Rectal smooth muscle tissue (tissue), 1 donor: Measurements from ENCODE around the gene SLC46A2.

ENCODE experiments used
- H3K27ac ChIP-seq: one replicate; pipeline ENCODE4 v1.7.0; 2013; ENCODE audit warnings: low read depth, low read length, inconsistent platforms
- H3K27me3 ChIP-seq: one replicate; pipeline ENCODE4 v1.7.0; 2013; ENCODE audit warnings: low read length; ENCODE audit not compliant: control insufficient read depth, insufficient read depth
- H3K36me3 ChIP-seq: one replicate; pipeline ENCODE4 v1.7.0; 2013; ENCODE audit warnings: low read length; ENCODE audit not compliant: control insufficient read depth, insufficient read depth
- H3K4me1 ChIP-seq: one replicate; pipeline ENCODE4 v1.7.0; 2013; ENCODE audit warnings: low read length; ENCODE audit not compliant: control insufficient read depth, insufficient read depth
- H3K4me3 ChIP-seq: one replicate; pipeline ENCODE4 v1.7.0; 2013; ENCODE audit warnings: low read length
- H3K9ac ChIP-seq: one replicate; pipeline ENCODE4 v1.7.0; 2013; ENCODE audit warnings: low read length

The SLC46A2 gene

GRCh38 chr9:112852741-112853504, 37.8 kb downstream of the SLC46A2 start:
- H3K36me3 ChIP-seq, result peaks cover 9% of the 10 kb centered on the region
- H3K27ac ChIP-seq, result no peak overlapping the region
- H3K9ac ChIP-seq, result no peak overlapping the region
- no peaks in the 10 kb centered on the region for H3K4me1 ChIP-seq
- no peaks in the 10 kb centered on the region for H3K27me3 ChIP-seq
- no peak overlapping the region for H3K4me3 ChIP-seq

DNA sequence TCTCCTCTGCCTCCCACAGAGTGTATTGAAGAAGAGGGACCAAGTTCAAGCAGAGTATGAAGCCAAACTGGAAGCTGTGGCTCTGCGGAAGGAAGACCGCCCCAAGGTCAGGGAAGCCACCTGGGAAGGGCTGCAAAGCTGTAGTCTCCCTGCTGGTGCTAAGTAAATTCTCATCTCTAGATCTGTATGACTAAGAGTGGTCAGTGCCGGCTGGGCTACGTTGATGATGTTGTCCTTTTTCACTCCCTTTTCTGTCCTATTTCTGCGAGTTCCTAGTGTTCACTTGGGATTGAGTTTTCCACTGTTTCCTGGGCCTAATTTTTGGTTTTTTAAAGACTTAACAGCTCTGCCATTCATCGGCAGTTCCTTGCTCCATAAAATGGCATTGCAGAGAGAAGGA, 39.8 kb downstream of the SLC46A2 start:
- H3K36me3 ChIP-seq, result peaks cover 9% of the 10 kb centered on the region
- H3K4me3 ChIP-seq, result no peak overlapping the region
- H3K27ac ChIP-seq, result no peak overlapping the region
- H3K9ac ChIP-seq, result no peak overlapping the region
- no peaks in the 10 kb centered on the region for H3K4me1 ChIP-seq
- H3K27me3 ChIP-seq, result no peaks in the 10 kb centered on the region

- H3K4me1 ChIP-seq, result no peaks in the 10 kb centered on the region
- H3K27me3 ChIP-seq, result no peaks in the 10 kb centered on the region
These were observed 41.2 kb downstream of the SLC46A2 start for GRCh38 chr9:112849363-112849922.

DNA sequence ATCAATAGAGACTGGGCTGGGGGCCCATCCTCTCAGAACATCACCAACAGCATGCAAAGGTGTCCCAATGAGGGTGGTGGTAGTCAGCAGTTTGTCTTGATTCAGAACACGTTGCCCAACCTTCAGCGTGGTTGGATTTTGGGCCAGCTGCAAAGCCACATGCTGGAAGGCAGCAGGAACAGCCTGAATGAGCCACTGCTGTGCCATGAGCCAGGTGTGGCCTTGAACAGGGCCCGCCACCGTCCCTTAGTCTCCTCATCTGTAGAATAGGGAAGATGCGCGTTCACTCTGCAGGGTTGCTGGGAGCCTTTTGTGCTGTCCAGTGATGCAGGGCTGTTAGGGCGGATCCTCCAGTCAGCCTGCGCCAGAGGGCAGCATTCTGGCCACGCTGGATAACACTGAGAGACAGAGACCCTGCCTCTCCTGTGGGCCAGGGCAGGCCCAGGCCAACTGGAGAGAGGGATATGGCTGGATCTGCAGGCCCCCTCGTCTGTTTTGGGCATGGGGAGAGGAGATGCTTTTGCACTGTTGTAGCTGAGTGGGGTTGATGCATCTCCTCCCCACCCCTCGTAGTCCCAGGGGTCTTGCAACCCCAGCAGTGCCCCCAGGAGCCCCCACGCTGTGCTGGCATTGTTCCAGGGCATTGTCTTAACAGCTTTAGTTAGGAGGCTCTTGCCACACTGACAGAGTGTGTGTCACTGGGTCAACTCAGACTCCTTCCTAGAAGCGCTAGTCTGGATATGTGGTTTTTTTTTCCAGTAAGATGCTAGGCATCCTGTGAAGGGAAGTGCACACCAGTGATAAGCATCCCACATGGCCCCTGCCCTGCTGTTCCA, 42.1 kb downstream of the SLC46A2 start:
- Histone ChIP-seq H3K36me3 (peaks cover 9% of the 10 kb centered on the region), H3K4me1 (no peaks in the 10 kb centered on the region), H3K27ac (no peak overlapping the region), H3K9ac (no peak overlapping the region), H3K4me3 (no peak overlapping the region), H3K27me3 (no peaks in the 10 kb centered on the region)

More at GRCh38 chr9:112849363-112849922, 41.2 kb downstream of the SLC46A2 start:
- Histone ChIP-seq H3K4me3 (no peak overlapping the region), H3K27ac (no peak overlapping the region), H3K9ac (no peak overlapping the region), H3K36me3 (peaks cover 9% of the 10 kb centered on the region)

DNA sequence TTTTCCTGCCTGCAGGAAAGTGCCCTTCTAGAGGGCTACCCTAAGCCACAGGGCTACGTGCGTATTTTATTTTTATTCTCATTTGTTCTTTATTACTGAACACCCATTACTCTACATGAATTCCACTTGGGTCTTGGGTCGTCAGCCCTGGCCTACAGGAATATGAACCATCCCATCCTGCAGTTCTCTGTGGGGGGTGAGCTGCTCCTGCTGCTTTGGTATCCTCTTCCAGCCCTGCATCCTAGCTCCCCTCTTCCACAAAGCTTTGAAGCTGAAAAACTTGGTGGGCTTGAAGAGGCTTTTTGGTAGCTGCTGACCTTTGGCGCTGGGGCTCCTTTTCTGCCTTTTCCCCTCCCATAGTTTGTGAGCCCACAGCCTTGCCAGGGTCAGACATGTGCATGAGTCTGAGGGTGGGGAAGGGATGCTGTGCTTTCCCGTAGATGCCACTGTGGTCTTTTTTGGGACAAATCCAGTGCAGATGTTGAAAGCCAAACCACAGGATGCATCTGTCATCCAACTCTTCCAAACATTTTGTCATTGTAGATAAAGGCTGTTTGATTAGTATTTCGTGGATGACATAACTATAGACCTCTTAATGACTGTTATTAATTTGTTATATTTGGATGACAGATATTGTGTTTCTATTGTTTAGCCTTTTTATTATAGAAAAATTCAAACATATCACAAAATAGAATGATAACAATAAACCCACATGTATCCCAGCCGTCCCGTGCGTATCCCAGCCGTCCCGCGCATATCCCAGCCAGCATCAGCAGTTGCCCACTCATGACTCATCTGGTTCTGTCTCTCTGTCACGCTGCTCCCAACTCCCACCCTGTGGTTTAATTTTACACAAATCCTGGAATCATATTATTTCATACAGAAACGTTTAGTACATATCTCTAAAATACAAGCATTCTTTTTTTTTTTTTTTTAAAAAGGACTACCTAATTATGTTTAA, 43.9 kb downstream of the SLC46A2 start:
- Histone ChIP-seq H3K4me1 (no peaks in the 10 kb centered on the region), H3K36me3 (peaks cover 7% of the 10 kb centered on the region), H3K27me3 (no peaks in the 10 kb centered on the region), H3K4me3 (no peak overlapping the region), H3K27ac (no peak overlapping the region), H3K9ac (no peak overlapping the region)

- Histone ChIP-seq H3K36me3 (peaks cover 5% of the 10 kb centered on the region), H3K27me3 (no peaks in the 10 kb centered on the region), H3K27ac (no peak overlapping the region), H3K4me3 (no peak overlapping the region), H3K9ac (no peak overlapping the region), H3K4me1 (no peaks in the 10 kb centered on the region)
These were observed 45.7 kb downstream of the SLC46A2 start for GRCh38 chr9:112844771-112845542.

GRCh38 chr9:112842555-112842954, 48.1 kb downstream of the SLC46A2 start:
- H3K4me1 ChIP-seq, result no peaks in the 10 kb centered on the region
- peaks cover 9% of the 10 kb centered on the region for H3K36me3 ChIP-seq
- H3K4me3 ChIP-seq, result no peak overlapping the region
- no peak overlapping the region for H3K9ac ChIP-seq
- no peaks in the 10 kb centered on the region for H3K27me3 ChIP-seq
- H3K27ac ChIP-seq, result no peak overlapping the region

- Histone ChIP-seq H3K4me1 (no peaks in the 10 kb centered on the region), H3K27ac (no peak overlapping the region), H3K4me3 (no peak overlapping the region), H3K36me3 (peaks cover 14% of the 10 kb centered on the region), H3K9ac (no peak overlapping the region), H3K27me3 (no peaks in the 10 kb centered on the region)
These were observed 49.4 kb downstream of the SLC46A2 start for GRCh38 chr9:112841261-112841660.

- Histone ChIP-seq H3K4me1 (no peaks in the 10 kb centered on the region), H3K4me3 (no peak overlapping the region), H3K9ac (no peak overlapping the region), H3K27me3 (no peaks in the 10 kb centered on the region), H3K27ac (no peak overlapping the region), H3K36me3 (peaks cover 18% of the 10 kb centered on the region)
These were observed 51.3 kb downstream of the SLC46A2 start for GRCh38 chr9:112839331-112839730.

- Histone ChIP-seq H3K4me1 (no peaks in the 10 kb centered on the region), H3K4me3 (no peak overlapping the region), H3K36me3 (peaks cover 18% of the 10 kb centered on the region), H3K27ac (no peak overlapping the region), H3K27me3 (no peaks in the 10 kb centered on the region), H3K9ac (no peak overlapping the region)
These were observed 52.3 kb downstream of the SLC46A2 start for GRCh38 chr9:112838342-112838741.

GRCh38 chr9:112836394-112836793, 54.3 kb downstream of the SLC46A2 start:
- no peaks in the 10 kb centered on the region for H3K27me3 ChIP-seq
- no peak overlapping the region for H3K4me3 ChIP-seq
- peaks cover 16% of the 10 kb centered on the region for H3K36me3 ChIP-seq
- no peak overlapping the region for H3K27ac ChIP-seq
- H3K9ac ChIP-seq, result no peak overlapping the region
- peaks cover 2% of the 10 kb centered on the region for H3K4me1 ChIP-seq
